HCT116 (cell line): ENCODE measurements around the gene PGM2. TPM values are rescaled to one million over a fixed set of nuclear protein-coding genes. Genes with fewer than 3 reads are reported as not detected.
"Not testable (repeated sequence)": the region's sequence is repeated elsewhere in the genome, so short reads cannot be mapped to it uniquely, and the experiment has no call there.

Source experiments
- ATAC-seq: fragments of 200-7000 bp; cut with Tn5 transposase; 2 replicates; pipeline ENCODE4 v1.9.1; 2020; ENCODE audit warnings: mild to moderate bottlenecking, moderate library complexity
- BruUV-seq: library from RNA; stranded (reverse); fragments of 400-500 nt; replicated peaks from 2 replicates; lab custom pipeline; 2021; lab: Mats Ljungman, UMichigan
- CTCF ChIA-PET: fragments of 300-600 bp; sonication (Branson Sonifier 250); formaldehyde crosslinking; loops from one replicate; lab custom pipeline; 2021; ENCODE audit warnings: antibody characterized with exemption; lab: Charles Lee
- POLR2A ChIA-PET: fragments of 300-600, 350-600 bp; sonication (Branson Sonifier 250); formaldehyde crosslinking; loops from one replicate; lab custom pipeline; 2021; ENCODE audit warnings: antibody characterized with exemption; lab: Charles Lee
- RAD21 ChIA-PET, 2 experiments: fragments of 300-600 bp; sonication (Branson Sonifier 250); formaldehyde crosslinking; loops; one replicate each; lab custom pipeline; 2023; ENCODE audit warnings: low total read pairs in 2 of 2; ENCODE audit not compliant: uncharacterized antibody in 2 of 2, unreplicated experiment in 2 of 2, low non-redundant PET in 1 of 2; lab: Charles Lee
- DNase-seq: peaks from one replicate; pipeline ENCODE4 v3.0.0-alpha.2; 2010; ENCODE audit warnings: low read depth, low spot score
- H2AFZ ChIP-seq: fragments of 200-600 bp; shearing (Covaris generic), sonication (generic); 2 replicates; pipeline ENCODE4 v1.6.1; 2017; ENCODE audit warnings: low read depth, mixed run types, mixed read lengths, antibody characterized with exemption, low read length; ENCODE audit not compliant: poor library complexity, severe bottlenecking
- H3K27ac ChIP-seq: 2 replicates; pipeline ENCODE4 v1.5.1; 2012; ENCODE audit warnings: low read depth, low read length
- H3K27me3 ChIP-seq: fragments of 200-600 bp; sonication (generic); 2 replicates; pipeline ENCODE4 v1.6.1; 2016; ENCODE audit warnings: mixed run types, low read length, mixed read lengths; ENCODE audit not compliant: insufficient read depth
- H3K36me3 ChIP-seq, 2 experiments: fragments of 200-500 bp in 1 of 2; fragments of 200-600 bp in 1 of 2; sonication (Bioruptor generic) in 1 of 2; sonication (generic) in 1 of 2; 2 replicates each; pipeline versions ENCODE4 v1.5.1 to v1.6.1; 2014 to 2016; ENCODE audit warnings: low read length in 2 of 2, inconsistent platforms in 1 of 2, mixed read lengths in 1 of 2, mixed run types in 1 of 2; ENCODE audit not compliant: insufficient read depth in 2 of 2, control insufficient read depth in 1 of 2
- H3K4me1 ChIP-seq, 2 experiments: fragments of 200-600 bp in 1 of 2; sonication (generic) in 1 of 2; 2 replicates each; pipeline versions ENCODE4 v1.5.1 to v1.6.1; 2012 to 2017; ENCODE audit warnings: low read length in 2 of 2, inconsistent platforms in 1 of 2, mild to moderate bottlenecking in 1 of 2, mixed read lengths in 1 of 2, mixed run types in 1 of 2, moderate library complexity in 1 of 2; ENCODE audit not compliant: insufficient read depth in 2 of 2, control insufficient read depth in 1 of 2
- H3K4me2 ChIP-seq: fragments of 200-600 bp; sonication (generic); 2 replicates; pipeline ENCODE4 v1.6.1; 2017; ENCODE audit warnings: mixed run types, low read length, mixed read lengths
- H3K4me3 ChIP-seq, 2 experiments: fragments of 200-600 bp in 1 of 2; sonication (generic) in 1 of 2; replicated peaks in 1 of 2; 2 replicates each; pipeline ENCODE4 v1.5.1; 2011 to 2016; ENCODE audit warnings: low read length in 2 of 2, control low read depth in 1 of 2, low read depth in 1 of 2, mild to moderate bottlenecking in 1 of 2, mixed read lengths in 1 of 2, mixed run types in 1 of 2
- H3K79me2 ChIP-seq: fragments of 200-600 bp; sonication (generic); 2 replicates; pipeline ENCODE4 v1.6.1; 2017; ENCODE audit warnings: mild to moderate bottlenecking, mixed run types, low read length, moderate library complexity, mixed read lengths; ENCODE audit not compliant: insufficient read depth
- H3K9ac ChIP-seq: fragments of 200-600 bp; sonication (generic); 2 replicates; pipeline ENCODE4 v1.6.1; 2016; ENCODE audit warnings: low read length, mixed read lengths
- H3K9me2 ChIP-seq: fragments of 200-600 bp; sonication (generic), shearing (Covaris generic); 2 replicates; pipeline ENCODE4 v1.6.1; 2017; ENCODE audit warnings: mixed run types, mild to moderate bottlenecking, moderate library complexity; ENCODE audit not compliant: insufficient read depth
- H3K9me3 ChIP-seq, 2 experiments: fragments of 200-500 bp in 1 of 2; fragments of 200-600 bp in 1 of 2; sonication (Bioruptor generic) in 1 of 2; sonication (generic) in 1 of 2; 2 replicates each; pipeline ENCODE4 v1.6.1; 2014 to 2017; ENCODE audit warnings: low read length in 2 of 2, mixed read lengths in 2 of 2, inconsistent platforms in 1 of 2, low read depth in 1 of 2, mild to moderate bottlenecking in 1 of 2, mixed run types in 1 of 2, moderate library complexity in 1 of 2; ENCODE audit not compliant: control insufficient read depth in 1 of 2, insufficient read depth in 1 of 2
- H4K20me1 ChIP-seq: fragments of 200-600 bp; sonication (generic), shearing (Covaris generic); 2 replicates; pipeline ENCODE4 v1.6.1; 2017; ENCODE audit warnings: mixed run types, mild to moderate bottlenecking, moderate library complexity; ENCODE audit not compliant: insufficient read depth
- ATF3 ChIP-seq: IDR thresholded peaks from 2 replicates; pipeline ENCODE4 v1.6.1; 2012
- POLR2AphosphoS5 ChIP-seq: IDR thresholded peaks from 2 replicates; pipeline ENCODE4 v1.6.1; 2011; ENCODE audit warnings: mild to moderate bottlenecking, low read depth, low read length, moderate library complexity
- ZFX ChIP-seq: fragments of 450-650 bp; IDR thresholded peaks from 2 replicates; pipeline ENCODE4 v1.6.1; 2017
- ZNF274 ChIP-seq: fragments of 200-500 bp; sonication (Bioruptor generic); IDR thresholded peaks from 2 replicates; pipeline ENCODE4 v1.6.1; 2014; ENCODE audit warnings: mild to moderate bottlenecking, low read depth, low read length, inconsistent platforms
- intact Hi-C: fragments of 100-400 bp; cut with micrococcal nuclease; formaldehyde crosslinking; loops from 2 replicates; pipeline ENCODE4 v1.10.0; 2022
- total RNA-seq: library from RNA; stranded (reverse); gene quantifications from one replicate; pipeline ENCODE4 v1.2.1, GENCODE V29; 2021; ENCODE audit not compliant: unreplicated experiment

PGM2 gene
- total RNA-seq, 1 experiment from 2014 or later: 48.6 TPM

- ChIA-PET RAD21 (no interaction called here), CTCF (no interaction called here)
- H3K4me2 ChIP-seq: no peak overlapping the region
Observed at GRCh38 chr4:37781131-37781455, 45.4 kb upstream of the PGM2 start.

GRCh38 chr4:37786267-37786666, 40.2 kb upstream of the PGM2 start:
- CTCF ChIA-PET, H4K20me1 ChIP-seq, H3K9me3 ChIP-seq, H3K36me3 ChIP-seq, H2AFZ ChIP-seq, DNase-seq, H3K4me1 ChIP-seq, H3K9ac ChIP-seq, intact Hi-C loops, H3K27ac ChIP-seq, POLR2A ChIA-PET, H3K4me2 ChIP-seq, H3K79me2 ChIP-seq, ATAC-seq, H3K27me3 ChIP-seq, BruUV-seq, H3K4me3 ChIP-seq, H3K9me2 ChIP-seq, RAD21 ChIA-PET: not testable (repeated sequence)

More at GRCh38 chr4:37781131-37781455, 45.4 kb upstream of the PGM2 start:
- intact Hi-C loops: no loop called here
- no peaks in the 10 kb centered on the region for H3K9me2 ChIP-seq
- no peak for TF ChIP-seq ZFX
- no peak for TF ChIP-seq POLR2AphosphoS5
- no peak for TF ChIP-seq ZNF274
- TF ChIP-seq ATF3: no peak
- TF ChIP-seq, all 23 proteins: peak for 0
- Histone ChIP-seq H3K36me3 (no peaks in the 10 kb centered on the region), H3K27ac (no peak overlapping the region), H3K9me3 (no peaks in the 10 kb centered on the region), H4K20me1 (no peaks in the 10 kb centered on the region), H3K4me1 (no peaks in the 10 kb centered on the region), H3K27me3 (no peaks in the 10 kb centered on the region), H3K4me3 (no peak overlapping the region), H2AFZ (no peak overlapping the region), H3K9ac (no peak overlapping the region), H3K79me2 (no peaks in the 10 kb centered on the region)
- DNase-seq: no peak
- POLR2A ChIA-PET: no interaction called here
- ATAC-seq: no peak
- BruUV-seq: no TSS peak

- H2AFZ ChIP-seq, H3K4me2 ChIP-seq, H3K9ac ChIP-seq, H3K9me2 ChIP-seq, H3K36me3 ChIP-seq, H3K79me2 ChIP-seq, H3K9me3 ChIP-seq, H3K4me1 ChIP-seq, H4K20me1 ChIP-seq, POLR2A ChIA-PET, intact Hi-C loops, H3K27me3 ChIP-seq, DNase-seq, CTCF ChIA-PET, RAD21 ChIA-PET, H3K4me3 ChIP-seq, BruUV-seq, H3K27ac ChIP-seq, ATAC-seq: not testable (repeated sequence)
Observed at GRCh38 chr4:37787883-37788460, 38.5 kb upstream of the PGM2 start.
